Endothelial cell (in vitro differentiated cells): ENCODE results near the gene FFAR4. TPM values are rescaled to one million over a fixed set of nuclear protein-coding genes. Genes with fewer than 3 reads are reported as not detected.
A peak's percentile ranks its signal among the peaks of the same experiment; 100 is the strongest.
"Not testable (repeated sequence)": the region's sequence is repeated elsewhere in the genome, so short reads cannot be mapped to it uniquely, and the experiment has no call there.

Experiments
- DNase-seq: peaks from one replicate; pipeline ENCODE4 v3.0.0; 2021; ENCODE audit warnings: low spot score
- H3K27ac Mint-ChIP-seq: one replicate; pipeline ENCODE4 v1.8.0; 2021; ENCODE audit warnings: mixed read lengths, inconsistent platforms; ENCODE audit not compliant: unreplicated experiment
- H3K27me3 Mint-ChIP-seq: one replicate; pipeline ENCODE4 v1.8.0; 2021; ENCODE audit warnings: mild to moderate bottlenecking, moderate library complexity, mixed read lengths, inconsistent platforms; ENCODE audit not compliant: unreplicated experiment
- H3K36me3 Mint-ChIP-seq: one replicate; pipeline ENCODE4 v1.8.0; 2021; ENCODE audit warnings: mild to moderate bottlenecking, low read depth, mixed read lengths, inconsistent platforms; ENCODE audit not compliant: unreplicated experiment
- H3K4me1 Mint-ChIP-seq: one replicate; pipeline ENCODE4 v1.8.0; 2021; ENCODE audit warnings: mild to moderate bottlenecking, mixed read lengths, inconsistent platforms; ENCODE audit not compliant: unreplicated experiment
- H3K4me3 Mint-ChIP-seq: one replicate; pipeline ENCODE4 v1.8.0; 2021; ENCODE audit warnings: mild to moderate bottlenecking, mixed read lengths, inconsistent platforms; ENCODE audit not compliant: unreplicated experiment
- H3K9me3 Mint-ChIP-seq: one replicate; pipeline ENCODE4 v1.8.0; 2021; ENCODE audit warnings: mixed read lengths, inconsistent platforms; ENCODE audit not compliant: unreplicated experiment
- total RNA-seq: library from RNA; stranded (reverse); fragmentation: NEBNext Ultra II Directional; extraction: Animal tissue kit (Norgen Biotek cat#: 25700); gene quantifications from one replicate; pipeline ENCODE4 v1.2.1, GENCODE V29; 2021; ENCODE audit not compliant: unreplicated experiment
- TF ChIP-seq, protein P1 (sequence below): fragments of 200-600 bp; sonication (generic); IDR thresholded peaks from one replicate; pipeline ENCODE4 v1.5.0; 2021; ENCODE audit warnings: antibody characterized with exemption; ENCODE audit not compliant: unreplicated experiment

FFAR4 gene
- total RNA-seq, 1 donor from 2014 or later: not detected

DNA sequence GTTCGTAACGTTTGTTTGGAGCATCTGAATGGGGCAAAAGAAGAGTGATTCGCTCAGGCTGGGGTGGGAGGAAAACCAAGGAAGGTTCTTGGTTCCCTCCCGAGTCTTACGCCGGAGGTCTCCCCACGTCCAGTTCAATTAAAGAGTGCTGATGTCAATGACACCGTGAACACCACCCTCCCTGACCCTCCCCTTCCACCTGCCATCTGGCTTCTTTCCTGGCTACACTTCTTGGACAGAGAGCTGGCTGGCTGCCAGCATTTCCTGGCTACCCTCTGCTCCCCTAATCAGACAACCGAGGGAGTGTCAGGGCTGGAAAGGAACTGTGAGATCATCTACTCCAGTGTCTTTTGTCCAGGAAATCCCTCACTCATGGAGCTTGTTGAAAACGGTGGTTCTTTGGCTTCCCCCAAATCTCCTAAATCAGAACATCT, 24.1 kb upstream of the FFAR4 start:
- no peak overlapping the region for H3K4me3 Mint-ChIP-seq

DNA sequence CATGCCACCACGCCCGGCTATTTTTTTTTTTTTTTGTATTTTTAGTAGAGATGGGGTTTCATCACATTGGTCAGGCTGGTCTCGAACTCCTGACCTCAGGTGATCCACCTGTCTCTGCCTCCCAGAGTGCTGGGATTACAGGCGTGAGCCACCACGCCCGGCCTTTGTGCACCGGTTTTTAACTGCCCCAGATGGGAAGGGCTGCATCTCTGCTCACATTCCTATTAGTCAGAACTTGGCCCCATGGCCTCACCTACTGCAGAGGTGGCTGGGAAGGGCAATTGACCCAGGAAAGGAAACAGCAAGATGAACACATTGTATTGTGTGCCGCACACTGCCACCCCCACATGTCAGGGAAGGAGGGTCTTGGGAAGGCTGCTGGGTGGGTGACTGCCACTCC, 19.5 kb upstream of the FFAR4 start:
- not testable (repeated sequence) for H3K27ac Mint-ChIP-seq, H3K27me3 Mint-ChIP-seq, H3K36me3 Mint-ChIP-seq, H3K4me3 Mint-ChIP-seq, H3K4me1 Mint-ChIP-seq, DNase-seq, H3K9me3 Mint-ChIP-seq

More for the DNA sequence above, 24.1 kb upstream of the FFAR4 start:
- Mint-ChIP-seq H3K4me1 (peaks cover 8% of the 10 kb centered on the region), H3K27me3 (peaks cover 4% of the 10 kb centered on the region), H3K36me3 (no peaks in the 10 kb centered on the region), H3K9me3 (no peaks in the 10 kb centered on the region), H3K27ac (no peak overlapping the region)
- TF ChIP-seq, protein P1, sequence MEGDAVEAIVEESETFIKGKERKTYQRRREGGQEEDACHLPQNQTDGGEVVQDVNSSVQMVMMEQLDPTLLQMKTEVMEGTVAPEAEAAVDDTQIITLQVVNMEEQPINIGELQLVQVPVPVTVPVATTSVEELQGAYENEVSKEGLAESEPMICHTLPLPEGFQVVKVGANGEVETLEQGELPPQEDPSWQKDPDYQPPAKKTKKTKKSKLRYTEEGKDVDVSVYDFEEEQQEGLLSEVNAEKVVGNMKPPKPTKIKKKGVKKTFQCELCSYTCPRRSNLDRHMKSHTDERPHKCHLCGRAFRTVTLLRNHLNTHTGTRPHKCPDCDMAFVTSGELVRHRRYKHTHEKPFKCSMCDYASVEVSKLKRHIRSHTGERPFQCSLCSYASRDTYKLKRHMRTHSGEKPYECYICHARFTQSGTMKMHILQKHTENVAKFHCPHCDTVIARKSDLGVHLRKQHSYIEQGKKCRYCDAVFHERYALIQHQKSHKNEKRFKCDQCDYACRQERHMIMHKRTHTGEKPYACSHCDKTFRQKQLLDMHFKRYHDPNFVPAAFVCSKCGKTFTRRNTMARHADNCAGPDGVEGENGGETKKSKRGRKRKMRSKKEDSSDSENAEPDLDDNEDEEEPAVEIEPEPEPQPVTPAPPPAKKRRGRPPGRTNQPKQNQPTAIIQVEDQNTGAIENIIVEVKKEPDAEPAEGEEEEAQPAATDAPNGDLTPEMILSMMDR: peak; percentile 17
- DNase-seq: peak; percentile 25

DNA sequence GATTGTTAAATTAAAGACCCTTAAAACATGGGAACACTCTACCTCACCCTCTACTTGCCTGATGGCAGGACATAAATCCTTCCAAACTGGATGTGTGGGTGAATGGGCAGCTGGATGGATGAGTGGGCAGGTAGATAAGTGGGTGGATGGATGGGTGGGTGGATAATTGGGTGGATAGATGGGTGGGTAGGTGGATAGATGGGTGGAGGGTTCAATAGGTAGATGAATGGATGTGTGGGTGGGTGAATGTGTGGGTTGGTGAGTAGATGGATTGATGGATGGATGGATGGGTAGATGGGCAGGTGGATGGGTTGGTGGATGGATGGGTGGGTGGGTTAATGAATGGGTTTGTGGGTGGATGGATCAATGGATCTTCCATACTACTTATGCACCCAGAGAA, 18.9 kb upstream of the FFAR4 start:
- no peaks in the 10 kb centered on the region for H3K36me3 Mint-ChIP-seq
- no peak overlapping the region for H3K27ac Mint-ChIP-seq
- peaks cover 2% of the 10 kb centered on the region for H3K4me1 Mint-ChIP-seq
- no peaks in the 10 kb centered on the region for H3K9me3 Mint-ChIP-seq
- peaks cover 2% of the 10 kb centered on the region for H3K27me3 Mint-ChIP-seq
- TF ChIP-seq, protein P1: no peak
- H3K4me3 Mint-ChIP-seq: no peak overlapping the region
- DNase-seq: no peak

DNA sequence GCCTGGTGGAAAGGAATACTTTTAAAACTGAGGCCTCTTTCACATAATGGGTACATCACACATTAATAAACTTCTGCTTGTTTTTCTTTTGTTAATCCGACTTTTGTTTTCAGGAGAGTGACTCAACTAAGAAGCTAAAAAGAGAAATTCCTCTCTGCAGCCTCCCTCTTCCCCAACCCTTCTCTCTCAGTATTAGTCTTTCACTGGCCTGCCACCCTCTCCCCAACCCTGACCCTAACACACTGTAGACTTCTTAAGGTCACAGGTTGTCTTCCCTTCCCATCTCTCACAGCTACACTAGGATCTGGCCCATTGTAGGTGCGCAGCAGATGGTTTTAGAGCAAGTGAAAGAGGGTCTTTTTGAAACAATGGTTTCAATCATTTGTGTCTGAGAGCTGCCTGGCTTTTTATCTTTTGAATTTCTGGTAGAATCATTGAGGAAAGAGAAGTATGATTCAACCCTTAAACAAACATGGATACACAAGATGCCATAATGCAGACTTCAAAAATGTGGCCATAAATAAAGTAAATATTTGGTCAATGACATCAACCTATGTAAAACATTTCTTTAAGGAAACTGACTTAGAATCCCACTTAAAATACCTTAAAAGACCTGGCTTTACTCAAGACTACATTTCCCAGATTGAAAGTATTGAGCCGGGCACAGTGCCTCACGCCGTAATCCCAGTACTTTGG, 17.9 kb upstream of the FFAR4 start:
- Mint-ChIP-seq H3K27ac (no peak overlapping the region), H3K9me3 (no peaks in the 10 kb centered on the region), H3K4me3 (no peak overlapping the region), H3K36me3 (no peaks in the 10 kb centered on the region), H3K27me3 (no peaks in the 10 kb centered on the region), H3K4me1 (no peaks in the 10 kb centered on the region)
- TF ChIP-seq, protein P1: no peak
- no peak for DNase-seq

DNA sequence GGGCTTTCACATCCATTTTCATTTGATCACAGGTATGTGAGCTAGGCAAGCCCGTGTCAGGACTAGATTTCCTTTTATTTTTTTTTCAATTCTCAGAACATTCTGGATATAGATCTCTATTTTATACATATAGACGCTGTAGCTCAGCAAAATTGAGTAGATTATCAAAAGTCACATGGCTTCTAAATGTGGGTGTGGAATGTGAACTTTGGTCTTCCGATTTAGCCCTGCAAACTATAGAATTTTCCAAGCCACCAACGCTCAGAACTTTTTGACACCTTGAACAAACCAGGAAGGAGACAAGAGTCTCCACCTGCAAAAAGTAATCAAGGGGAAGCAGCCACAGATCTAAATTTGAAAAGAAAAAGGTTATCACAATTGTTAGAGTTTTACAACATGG, 15.9 kb upstream of the FFAR4 start:
- TF ChIP-seq, protein P1: no peak
- Mint-ChIP-seq H3K4me1 (peaks cover 6% of the 10 kb centered on the region), H3K4me3 (no peak overlapping the region), H3K36me3 (no peaks in the 10 kb centered on the region), H3K9me3 (no peaks in the 10 kb centered on the region), H3K27me3 (no peaks in the 10 kb centered on the region), H3K27ac (no peak overlapping the region)
- DNase-seq: no peak
